HepG2 (cell line): ENCODE results near the gene RNF183. TPM values are rescaled to one million over a fixed set of nuclear protein-coding genes. Genes with fewer than 3 reads are reported as not detected.
A peak's percentile ranks its signal among the peaks of the same experiment; 100 is the strongest.

Source experiments
- BCL6 ChIP-seq: IDR thresholded peaks from 2 replicates; pipeline ENCODE4 v1.6.1; 2016; ENCODE audit warnings: missing genetic modification reagents, missing compliant biosample characterization
- FOXA1 ChIP-seq, 2 experiments: fragments of 450-650 bp in 1 of 2; sonication (generic) in 1 of 2; formaldehyde crosslinking in 1 of 2; IDR thresholded peaks; 2 replicates each; pipeline versions ENCODE4 v1.4.0 to v1.6.1; 2016 to 2020; ENCODE audit warnings: missing genetic modification reagents in 1 of 2
- FOXA3 ChIP-seq: IDR thresholded peaks from 2 replicates; pipeline ENCODE4 v1.6.1; 2016; ENCODE audit warnings: missing genetic modification reagents, missing compliant biosample characterization
- FOXP1 ChIP-seq, 2 experiments: fragments of 450-650 bp in 1 of 2; IDR thresholded peaks; 2 replicates each; pipeline ENCODE4 v1.6.1; 2017 to 2018; ENCODE audit warnings: antibody characterized with exemption in 1 of 2
- GABPB1 ChIP-seq: IDR thresholded peaks from 2 replicates; pipeline ENCODE4 v1.6.1; 2016; ENCODE audit warnings: mild to moderate bottlenecking, missing genetic modification reagents, moderate library complexity, missing compliant biosample characterization
- HMG20A ChIP-seq: IDR thresholded peaks from 2 replicates; pipeline ENCODE4 v1.6.1; 2016; ENCODE audit warnings: borderline replicate concordance
- HOXA5 ChIP-seq: sonication (generic); formaldehyde crosslinking; IDR thresholded peaks from 2 replicates; pipeline ENCODE4 v1.4.0; 2020; ENCODE audit warnings: missing genetic modification reagents
- MATR3 ChIP-seq: sonication (generic); formaldehyde crosslinking; IDR thresholded peaks from 2 replicates; pipeline ENCODE4 v1.4.0; 2020; ENCODE audit warnings: missing genetic modification reagents
- NFIC ChIP-seq: IDR thresholded peaks from 2 replicates; pipeline ENCODE4 v1.6.1; 2012; ENCODE audit warnings: mild to moderate bottlenecking, low read length, inconsistent platforms
- NR2F1 ChIP-seq, 2 experiments: fragments of 450-650 bp in 1 of 2; formaldehyde crosslinking in 1 of 2; IDR thresholded peaks; 2 replicates each; pipeline versions ENCODE4 v1.5.0 to v1.6.1; 2016 to 2020; ENCODE audit warnings: mild to moderate bottlenecking in 1 of 2, missing compliant biosample characterization in 1 of 2, missing genetic modification reagents in 1 of 2, moderate library complexity in 1 of 2
- RARA ChIP-seq: IDR thresholded peaks from 2 replicates; pipeline ENCODE4 v1.6.1; 2016; ENCODE audit warnings: missing genetic modification reagents, missing compliant biosample characterization
- SAP130 ChIP-seq: IDR thresholded peaks from 2 replicates; pipeline ENCODE4 v1.6.1; 2016; ENCODE audit warnings: low read depth
- SOX13 ChIP-seq, 3 experiments: fragments of 450-650 bp in 1 of 3; sonication (generic) in 1 of 3; formaldehyde crosslinking in 1 of 3; IDR thresholded peaks in 2 of 3; conservative IDR thresholded peaks in 1 of 3; 2 replicates each; pipeline versions ENCODE4 v1.5.0 to v1.6.1; 2016 to 2020; ENCODE audit warnings: antibody characterized with exemption in 1 of 3, mild to moderate bottlenecking in 1 of 3, missing compliant biosample characterization in 1 of 3, missing genetic modification reagents in 1 of 3, moderate library complexity in 1 of 3
- TAF15 ChIP-seq: fragments of 200-400 bp; formaldehyde crosslinking; IDR thresholded peaks from one replicate; pipeline ENCODE4 v1.6.1; 2018; ENCODE audit warnings: mild to moderate bottlenecking, low read depth, low read length; ENCODE audit not compliant: poor library complexity, severe bottlenecking
- TCF12 ChIP-seq, 2 experiments: fragments of 450-650 bp in 1 of 2; sonication (generic) in 1 of 2; formaldehyde crosslinking in 1 of 2; IDR thresholded peaks; 2 replicates each; pipeline versions ENCODE4 v1.6.1 to v1.8.0; 2017 to 2022; ENCODE audit warnings: antibody characterized with exemption in 1 of 2, mild to moderate bottlenecking in 1 of 2, missing genetic modification reagents in 1 of 2, moderate library complexity in 1 of 2
- YEATS2 ChIP-seq: sonication (generic); formaldehyde crosslinking; IDR thresholded peaks from 2 replicates; pipeline ENCODE4 v1.4.0; 2020; ENCODE audit warnings: missing genetic modification reagents, borderline replicate concordance
- YY1 ChIP-seq: IDR thresholded peaks from 2 replicates; pipeline ENCODE4 v1.6.1; 2011; ENCODE audit warnings: low read length, low read depth, moderate library complexity, mild to moderate bottlenecking; ENCODE audit not compliant: insufficient read depth, insufficient replicate concordance
- ZBTB38 ChIP-seq: sonication (generic); formaldehyde crosslinking; IDR thresholded peaks from 2 replicates; pipeline ENCODE4 v1.5.1; 2020; ENCODE audit warnings: mild to moderate bottlenecking, missing genetic modification reagents
- ZFP41 ChIP-seq: sonication (generic); formaldehyde crosslinking; IDR thresholded peaks from 2 replicates; pipeline ENCODE4 v1.4.0; 2020; ENCODE audit warnings: mild to moderate bottlenecking, missing genetic modification reagents, borderline replicate concordance
- ZNF850 ChIP-seq: sonication (generic); formaldehyde crosslinking; conservative IDR thresholded peaks from 2 replicates; pipeline ENCODE4 v1.9.0; 2021; ENCODE audit warnings: mild to moderate bottlenecking, missing genetic modification reagents
- polyA plus RNA-seq, 8 experiments: library from polyadenylated mRNA; depleted of rRNA in 3 of 8; stranded (reverse) in 7 of 8; unstranded in 1 of 8; fragments of >200 nt; fragmentation: Illumina TruSeq in 4 of 8; extraction: Trizol in 4 of 8; gene quantifications; 2 replicates each; pipeline versions ENCODE4 v1.2.1 to v1.2.3, GENCODE V29; 2011 to 2016; ENCODE audit warnings: low read depth in 4 of 8, missing spikeins in 1 of 8, mixed read lengths in 1 of 8; ENCODE audit not compliant: insufficient read depth in 1 of 8
- total RNA-seq, 5 experiments: library from RNA; depleted of rRNA; stranded (reverse); fragments of >200 nt; fragmentation: Illumina TruSeq; extraction: Trizol; gene quantifications; 2 replicates each; pipeline ENCODE4 v1.2.3, GENCODE V29; 2016; ENCODE audit warnings: low read depth in 1 of 5
- TF ChIP-seq, protein P1 (sequence below): sonication (generic); formaldehyde crosslinking; IDR thresholded peaks from 2 replicates; pipeline ENCODE4 v1.9.0; 2021; ENCODE audit warnings: mild to moderate bottlenecking, missing genetic modification reagents
- TF ChIP-seq, protein P2 (sequence below): sonication (generic); formaldehyde crosslinking; IDR thresholded peaks from 2 replicates; pipeline ENCODE4 v1.4.0; 2020; ENCODE audit warnings: missing genetic modification reagents

RNF183 gene
- total and polyA plus RNA-seq, 2 of the 13 experiments (the other 11 are each of a cell fraction or from before 2014, with no cell fraction given) = 0.13 to 6.5 TPM

DNA sequence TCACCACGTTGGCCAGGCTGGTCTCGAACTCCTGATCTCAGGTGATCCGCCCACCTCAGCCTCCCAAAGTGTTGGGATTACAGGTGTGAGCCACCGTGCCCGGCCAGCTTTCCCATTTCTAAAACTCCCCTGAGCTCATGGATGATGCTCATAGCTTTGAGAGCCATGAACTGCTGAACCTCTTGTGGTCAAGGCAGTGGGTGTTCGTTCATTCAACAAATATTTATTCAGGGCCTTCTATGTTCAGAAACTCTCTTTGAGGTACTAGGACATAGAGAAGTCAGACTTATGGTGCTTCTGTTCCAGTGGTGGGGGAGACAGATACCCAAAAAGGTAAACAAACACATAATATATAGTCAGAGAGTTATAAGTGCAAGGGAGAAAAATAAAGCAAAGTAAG is 48.8 kb upstream of the RNF183 start (continued):
- TF ChIP-seq SOX13 (IDR thresholded peaks at IDR 0.05) = no peak
- no peak for TF ChIP-seq SOX13 (CRISPR knock-in tag; conservative IDR thresholded peaks at IDR 0.05 in 1 of 2, IDR thresholded peaks at IDR 0.05 in 1 of 2)
- TF ChIP-seq NR2F1 (CRISPR knock-in tag; IDR thresholded peaks at IDR 0.05) = peak in 1 of 2 experiments; percentile 68; a peak in 2 of 4 replicates
- TF ChIP-seq FOXP1 (IDR thresholded peaks at IDR 0.05) = no peak
- 0 out of 2 replicates have a peak, but pooled peaks have one; percentile 13 for TF ChIP-seq FOXP1 (CRISPR knock-in tag; IDR thresholded peaks at IDR 0.05)
- peak; percentile 28; the same call in 1 of the 2 replicates for TF ChIP-seq SAP130 (CRISPR knock-in tag)
- no peak for TF ChIP-seq GABPB1 (CRISPR knock-in tag)
- peak; percentile 39 for TF ChIP-seq FOXA3 (CRISPR knock-in tag)
- TF ChIP-seq HOXA5 (CRISPR knock-in tag) = no peak
- TF ChIP-seq YY1 = no peak
- no peak for TF ChIP-seq ZFP41 (CRISPR knock-in tag)
- no peak for TF ChIP-seq TCF12 (IDR thresholded peaks at IDR 0.05)
- TF ChIP-seq TCF12 (CRISPR knock-in tag; IDR thresholded peaks at IDR 0.05) = no peak
- TF ChIP-seq HMG20A (CRISPR knock-in tag) = no peak; the same call in 1 of the 2 replicates
- no peak for TF ChIP-seq FOXA1 (IDR thresholded peaks at IDR 0.05)
- TF ChIP-seq FOXA1 (CRISPR knock-in tag; IDR thresholded peaks at IDR 0.05) = peak; percentile 34; the same call in 1 of the 2 replicates
- no peak for TF ChIP-seq YEATS2
- TF ChIP-seq, protein P1, sequence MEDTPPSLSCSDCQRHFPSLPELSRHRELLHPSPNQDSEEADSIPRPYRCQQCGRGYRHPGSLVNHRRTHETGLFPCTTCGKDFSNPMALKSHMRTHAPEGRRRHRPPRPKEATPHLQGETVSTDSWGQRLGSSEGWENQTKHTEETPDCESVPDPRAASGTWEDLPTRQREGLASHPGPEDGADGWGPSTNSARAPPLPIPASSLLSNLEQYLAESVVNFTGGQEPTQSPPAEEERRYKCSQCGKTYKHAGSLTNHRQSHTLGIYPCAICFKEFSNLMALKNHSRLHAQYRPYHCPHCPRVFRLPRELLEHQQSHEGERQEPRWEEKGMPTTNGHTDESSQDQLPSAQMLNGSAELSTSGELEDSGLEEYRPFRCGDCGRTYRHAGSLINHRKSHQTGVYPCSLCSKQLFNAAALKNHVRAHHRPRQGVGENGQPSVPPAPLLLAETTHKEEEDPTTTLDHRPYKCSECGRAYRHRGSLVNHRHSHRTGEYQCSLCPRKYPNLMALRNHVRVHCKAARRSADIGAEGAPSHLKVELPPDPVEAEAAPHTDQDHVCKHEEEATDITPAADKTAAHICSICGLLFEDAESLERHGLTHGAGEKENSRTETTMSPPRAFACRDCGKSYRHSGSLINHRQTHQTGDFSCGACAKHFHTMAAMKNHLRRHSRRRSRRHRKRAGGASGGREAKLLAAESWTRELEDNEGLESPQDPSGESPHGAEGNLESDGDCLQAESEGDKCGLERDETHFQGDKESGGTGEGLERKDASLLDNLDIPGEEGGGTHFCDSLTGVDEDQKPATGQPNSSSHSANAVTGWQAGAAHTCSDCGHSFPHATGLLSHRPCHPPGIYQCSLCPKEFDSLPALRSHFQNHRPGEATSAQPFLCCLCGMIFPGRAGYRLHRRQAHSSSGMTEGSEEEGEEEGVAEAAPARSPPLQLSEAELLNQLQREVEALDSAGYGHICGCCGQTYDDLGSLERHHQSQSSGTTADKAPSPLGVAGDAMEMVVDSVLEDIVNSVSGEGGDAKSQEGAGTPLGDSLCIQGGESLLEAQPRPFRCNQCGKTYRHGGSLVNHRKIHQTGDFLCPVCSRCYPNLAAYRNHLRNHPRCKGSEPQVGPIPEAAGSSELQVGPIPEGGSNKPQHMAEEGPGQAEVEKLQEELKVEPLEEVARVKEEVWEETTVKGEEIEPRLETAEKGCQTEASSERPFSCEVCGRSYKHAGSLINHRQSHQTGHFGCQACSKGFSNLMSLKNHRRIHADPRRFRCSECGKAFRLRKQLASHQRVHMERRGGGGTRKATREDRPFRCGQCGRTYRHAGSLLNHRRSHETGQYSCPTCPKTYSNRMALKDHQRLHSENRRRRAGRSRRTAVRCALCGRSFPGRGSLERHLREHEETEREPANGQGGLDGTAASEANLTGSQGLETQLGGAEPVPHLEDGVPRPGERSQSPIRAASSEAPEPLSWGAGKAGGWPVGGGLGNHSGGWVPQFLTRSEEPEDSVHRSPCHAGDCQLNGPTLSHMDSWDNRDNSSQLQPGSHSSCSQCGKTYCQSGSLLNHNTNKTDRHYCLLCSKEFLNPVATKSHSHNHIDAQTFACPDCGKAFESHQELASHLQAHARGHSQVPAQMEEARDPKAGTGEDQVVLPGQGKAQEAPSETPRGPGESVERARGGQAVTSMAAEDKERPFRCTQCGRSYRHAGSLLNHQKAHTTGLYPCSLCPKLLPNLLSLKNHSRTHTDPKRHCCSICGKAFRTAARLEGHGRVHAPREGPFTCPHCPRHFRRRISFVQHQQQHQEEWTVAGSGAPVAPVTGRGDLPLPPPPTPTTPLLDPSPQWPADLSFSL (CRISPR knock-in tag) = 0 out of 2 replicates have a peak, but pooled peaks have one; percentile 2
- no peak for TF ChIP-seq ZBTB38
- peak; percentile 28; the same call in 1 of the 2 replicates for TF ChIP-seq NFIC
- TF ChIP-seq, protein P2, sequence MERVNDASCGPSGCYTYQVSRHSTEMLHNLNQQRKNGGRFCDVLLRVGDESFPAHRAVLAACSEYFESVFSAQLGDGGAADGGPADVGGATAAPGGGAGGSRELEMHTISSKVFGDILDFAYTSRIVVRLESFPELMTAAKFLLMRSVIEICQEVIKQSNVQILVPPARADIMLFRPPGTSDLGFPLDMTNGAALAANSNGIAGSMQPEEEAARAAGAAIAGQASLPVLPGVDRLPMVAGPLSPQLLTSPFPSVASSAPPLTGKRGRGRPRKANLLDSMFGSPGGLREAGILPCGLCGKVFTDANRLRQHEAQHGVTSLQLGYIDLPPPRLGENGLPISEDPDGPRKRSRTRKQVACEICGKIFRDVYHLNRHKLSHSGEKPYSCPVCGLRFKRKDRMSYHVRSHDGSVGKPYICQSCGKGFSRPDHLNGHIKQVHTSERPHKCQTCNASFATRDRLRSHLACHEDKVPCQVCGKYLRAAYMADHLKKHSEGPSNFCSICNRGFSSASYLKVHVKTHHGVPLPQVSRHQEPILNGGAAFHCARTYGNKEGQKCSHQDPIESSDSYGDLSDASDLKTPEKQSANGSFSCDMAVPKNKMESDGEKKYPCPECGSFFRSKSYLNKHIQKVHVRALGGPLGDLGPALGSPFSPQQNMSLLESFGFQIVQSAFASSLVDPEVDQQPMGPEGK (CRISPR knock-in tag) = peak; percentile 25; the same call in 1 of the 2 replicates
- TF ChIP-seq BCL6 (CRISPR knock-in tag) = 0 out of 2 replicates have a peak, but pooled peaks have one; percentile 47
- no peak for TF ChIP-seq ZNF850 (CRISPR knock-in tag)
- TF ChIP-seq RARA (CRISPR knock-in tag) = peak; percentile 89
- no peak for TF ChIP-seq MATR3 (CRISPR knock-in tag)
- no peak for TF ChIP-seq TAF15
